Hepatocyte (in vitro differentiated cells): ENCODE data around the gene PLP1.

Experiments
- EZH2 ChIP-seq: fragments of 200-600 bp; sonication (generic); IDR thresholded peaks from 2 replicates; pipeline ENCODE4 v1.6.1; 2016; ENCODE audit warnings: antibody characterized with exemption, mild to moderate bottlenecking, borderline replicate concordance
- TF ChIP-seq, protein P1 (sequence below): fragments of 200-600 bp; sonication (generic); IDR thresholded peaks from 2 replicates; pipeline ENCODE4 v1.5.1; 2016; ENCODE audit warnings: antibody characterized with exemption, mild to moderate bottlenecking; ENCODE audit not compliant: poor library complexity

DNA sequence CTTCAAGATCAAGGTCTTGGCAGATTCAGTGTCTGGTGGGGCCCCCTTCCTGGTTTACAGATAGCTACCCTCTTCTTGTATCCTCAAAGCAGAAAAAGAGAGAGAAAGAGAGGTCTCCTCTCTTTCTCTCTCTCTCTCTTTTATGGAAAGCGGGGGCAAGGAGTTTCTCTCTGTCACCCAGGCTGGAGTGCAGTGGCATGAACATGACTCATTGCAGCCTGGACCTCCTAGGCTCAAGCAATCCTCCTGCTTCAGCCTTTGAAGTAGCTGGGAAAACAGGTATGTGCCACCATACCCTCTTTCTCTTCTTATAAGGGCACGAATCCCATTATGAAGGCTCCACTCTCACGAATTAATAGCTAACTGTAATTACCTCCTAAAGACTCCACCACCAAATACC is 35.2 kb downstream of the PLP1 start:
- TF ChIP-seq, protein P1, sequence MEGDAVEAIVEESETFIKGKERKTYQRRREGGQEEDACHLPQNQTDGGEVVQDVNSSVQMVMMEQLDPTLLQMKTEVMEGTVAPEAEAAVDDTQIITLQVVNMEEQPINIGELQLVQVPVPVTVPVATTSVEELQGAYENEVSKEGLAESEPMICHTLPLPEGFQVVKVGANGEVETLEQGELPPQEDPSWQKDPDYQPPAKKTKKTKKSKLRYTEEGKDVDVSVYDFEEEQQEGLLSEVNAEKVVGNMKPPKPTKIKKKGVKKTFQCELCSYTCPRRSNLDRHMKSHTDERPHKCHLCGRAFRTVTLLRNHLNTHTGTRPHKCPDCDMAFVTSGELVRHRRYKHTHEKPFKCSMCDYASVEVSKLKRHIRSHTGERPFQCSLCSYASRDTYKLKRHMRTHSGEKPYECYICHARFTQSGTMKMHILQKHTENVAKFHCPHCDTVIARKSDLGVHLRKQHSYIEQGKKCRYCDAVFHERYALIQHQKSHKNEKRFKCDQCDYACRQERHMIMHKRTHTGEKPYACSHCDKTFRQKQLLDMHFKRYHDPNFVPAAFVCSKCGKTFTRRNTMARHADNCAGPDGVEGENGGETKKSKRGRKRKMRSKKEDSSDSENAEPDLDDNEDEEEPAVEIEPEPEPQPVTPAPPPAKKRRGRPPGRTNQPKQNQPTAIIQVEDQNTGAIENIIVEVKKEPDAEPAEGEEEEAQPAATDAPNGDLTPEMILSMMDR: no peak
- TF ChIP-seq EZH2: no peak
